Measurements from ENCODE around the gene RAG1. TPM values are rescaled to one million over a fixed set of nuclear protein-coding genes. Genes with fewer than 3 reads are reported as not detected.

RAG1 gene
- polyA plus RNA-seq, 2 of the 4 experiments (the other 2 are of a cell fraction), result 0.18 to 0.43 TPM

DNA sequence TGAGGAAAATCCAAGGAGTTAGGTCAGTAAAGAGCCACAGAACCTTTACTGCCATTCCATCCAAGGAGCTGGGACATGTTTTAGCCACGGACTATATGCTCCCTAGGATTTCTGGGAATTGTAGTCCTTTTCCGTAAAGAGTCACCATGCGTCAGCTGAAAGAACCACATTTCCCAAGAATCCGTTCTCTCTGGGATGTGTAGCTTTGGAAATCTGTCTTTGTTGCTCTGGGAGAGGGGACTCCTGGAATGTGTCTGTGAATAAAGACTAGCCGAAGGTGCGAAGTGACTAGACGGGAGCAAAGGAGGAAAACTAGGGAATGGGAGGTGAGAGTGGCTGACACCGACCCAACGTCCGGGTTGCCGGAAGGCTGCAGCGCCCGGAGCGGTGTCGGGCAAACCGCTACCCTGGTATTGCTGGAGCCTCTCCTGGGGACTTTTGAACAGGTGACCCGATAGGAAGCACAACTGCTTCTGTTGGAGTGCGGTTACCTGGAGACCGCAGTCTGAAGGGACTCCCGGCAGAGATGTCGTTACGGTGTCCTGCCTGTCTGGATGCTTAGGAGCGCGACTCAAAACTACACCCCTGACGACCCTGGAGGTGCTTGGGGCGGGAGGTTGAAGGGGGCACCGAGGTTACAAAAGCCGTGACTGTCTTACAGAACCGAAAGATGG lies 26.6 kb downstream of the RAG1 start, which contains the start of gene IFTAP (continued):
- TF ChIP-seq, protein P1, sequence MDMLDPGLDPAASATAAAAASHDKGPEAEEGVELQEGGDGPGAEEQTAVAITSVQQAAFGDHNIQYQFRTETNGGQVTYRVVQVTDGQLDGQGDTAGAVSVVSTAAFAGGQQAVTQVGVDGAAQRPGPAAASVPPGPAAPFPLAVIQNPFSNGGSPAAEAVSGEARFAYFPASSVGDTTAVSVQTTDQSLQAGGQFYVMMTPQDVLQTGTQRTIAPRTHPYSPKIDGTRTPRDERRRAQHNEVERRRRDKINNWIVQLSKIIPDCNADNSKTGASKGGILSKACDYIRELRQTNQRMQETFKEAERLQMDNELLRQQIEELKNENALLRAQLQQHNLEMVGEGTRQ (IDR thresholded peaks at IDR 0.05), result no peak
- TF ChIP-seq TP53 (CRISPR knock-in tag; IDR thresholded peaks at IDR 0.05), result no peak
- no peak for TF ChIP-seq RARB (CRISPR knock-in tag; IDR thresholded peaks at IDR 0.05)

DNA sequence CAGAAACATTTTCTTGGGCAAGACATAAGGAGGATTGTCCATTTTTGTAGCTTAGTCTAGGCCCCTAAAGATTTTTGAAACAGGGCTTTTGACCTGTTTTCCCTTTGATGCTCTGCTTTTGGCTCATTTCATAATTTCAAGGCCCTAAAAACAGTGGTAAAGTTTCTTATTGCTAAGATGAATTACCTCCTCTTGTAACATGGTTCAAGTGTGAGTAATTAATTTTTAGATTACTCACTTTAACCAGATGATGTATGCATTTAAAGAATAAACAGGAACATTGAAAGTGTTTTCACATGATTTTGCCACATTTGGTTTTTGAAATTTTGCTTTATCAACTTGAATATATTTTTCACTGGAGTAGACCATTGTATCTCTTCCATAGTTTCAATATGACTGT lies 29.1 kb downstream of the RAG1 start:
- no peak for ATAC-seq
- no peak for FAIRE-seq
- Histone ChIP-seq H3K27ac (no peak overlapping the region), H3K9me3 (no peaks in the 10 kb centered on the region), H3K4me1 (peaks cover 5% of the 10 kb centered on the region; the same call in 1 of the 3 replicates), H3K4me2 (no peak overlapping the region), H3K4me3 (no peak overlapping the region)
- ChIA-PET POLR2A (no interaction called here), CTCF (no interaction called here)
- TF ChIP-seq, protein P1 (IDR thresholded peaks at IDR 0.05), result no peak
- TF ChIP-seq KDM1A (IDR thresholded peaks at IDR 0.05; ENCODE audit: low read depth) (no peak), RARB (CRISPR knock-in tag; IDR thresholded peaks at IDR 0.05) (no peak), ATOH8 (CRISPR knock-in tag; IDR thresholded peaks at IDR 0.05; ENCODE audit: low read depth) (no peak), KDM5A (IDR thresholded peaks at IDR 0.05) (no peak), FOXS1 (CRISPR knock-in tag; IDR thresholded peaks at IDR 0.05) (no peak), CEBPB (IDR thresholded peaks at IDR 0.05) (no peak), EP300 (IDR thresholded peaks at IDR 0.05) (no peak), REST (IDR thresholded peaks at IDR 0.05) (no peak), RFX5 (IDR thresholded peaks at IDR 0.05) (no peak), ZNF302 (CRISPR knock-in tag; IDR thresholded peaks at IDR 0.05) (no peak)
- no peak for DNase-seq (ENCODE audit: low read depth in 1 of 2, low spot score in 1 of 2)

- FAIRE-seq, result no peak
- no peak for TF ChIP-seq MAZ (IDR thresholded peaks at IDR 0.05; ENCODE audit: borderline replicate concordance, low read depth, low read length)
- TF ChIP-seq CBX2 (IDR thresholded peaks at IDR 0.05; ENCODE audit: borderline replicate concordance, low read depth), result no peak
- TF ChIP-seq NPAS2 (CRISPR knock-in tag; IDR thresholded peaks at IDR 0.05; ENCODE audit: borderline replicate concordance), result no peak
- TF ChIP-seq CHD2 (IDR thresholded peaks at IDR 0.05; ENCODE audit: low read length, partially characterized antibody), result no peak
- no peak for TF ChIP-seq ATOH8 (CRISPR knock-in tag; IDR thresholded peaks at IDR 0.05; ENCODE audit: low read depth)
- TF ChIP-seq HOXB5 (CRISPR knock-in tag; IDR thresholded peaks at IDR 0.05), result no peak
These were observed 30.2 kb downstream of the RAG1 start, which contains the start of gene RAG2 for GRCh38 chr11:36598051-36598450. RAG2 (minus strand) TSS chr11:36598236; CDS start chr11:36594168, 4,068 bp downstream.

More at GRCh38 chr11:36598051-36598450, 30.2 kb downstream of the RAG1 start, which contains the start of gene RAG2:
- no peak for DNase-seq (ENCODE audit: low read depth in 1 of 2, low spot score in 1 of 2)
- ATAC-seq, result no peak
- 83% methylated on average over 2 of the region's 2 CpGs for WGBS (ENCODE audit: missing lambda C conversion rate)
- Histone ChIP-seq H3K4me1 (peaks cover 5% of the 10 kb centered on the region; the same call in 1 of the 3 replicates), H3K4me2 (no peak within 1 kb of the TSS), H3K9me3 (no peaks in the 10 kb centered on the region), H3K27ac (no peak within 1 kb of the TSS), H3K4me3 (no peak within 1 kb of the TSS)
- POLR2A ChIA-PET, result no interaction called here
- CTCF ChIA-PET, result no interaction called here
